Retinal pigment epithelial cell (primary cell): ENCODE data around the gene ERI3.

ENCODE experiments used
- DNase-seq: peaks from one replicate; pipeline ENCODE4 v3.0.0-alpha.2; 2010; ENCODE audit warnings: low read depth
- H3K4me3 ChIP-seq: 2 replicates; pipeline ENCODE4 v1.5.1; 2011; ENCODE audit warnings: mild to moderate bottlenecking, low read length, control low read depth, moderate library complexity
- TF ChIP-seq, protein P1 (sequence below): conservative IDR thresholded peaks from 2 replicates; pipeline ENCODE4 v1.5.1; 2011; ENCODE audit warnings: low read depth, low read length, control low read depth, inconsistent platforms

The ERI3 gene

DNA sequence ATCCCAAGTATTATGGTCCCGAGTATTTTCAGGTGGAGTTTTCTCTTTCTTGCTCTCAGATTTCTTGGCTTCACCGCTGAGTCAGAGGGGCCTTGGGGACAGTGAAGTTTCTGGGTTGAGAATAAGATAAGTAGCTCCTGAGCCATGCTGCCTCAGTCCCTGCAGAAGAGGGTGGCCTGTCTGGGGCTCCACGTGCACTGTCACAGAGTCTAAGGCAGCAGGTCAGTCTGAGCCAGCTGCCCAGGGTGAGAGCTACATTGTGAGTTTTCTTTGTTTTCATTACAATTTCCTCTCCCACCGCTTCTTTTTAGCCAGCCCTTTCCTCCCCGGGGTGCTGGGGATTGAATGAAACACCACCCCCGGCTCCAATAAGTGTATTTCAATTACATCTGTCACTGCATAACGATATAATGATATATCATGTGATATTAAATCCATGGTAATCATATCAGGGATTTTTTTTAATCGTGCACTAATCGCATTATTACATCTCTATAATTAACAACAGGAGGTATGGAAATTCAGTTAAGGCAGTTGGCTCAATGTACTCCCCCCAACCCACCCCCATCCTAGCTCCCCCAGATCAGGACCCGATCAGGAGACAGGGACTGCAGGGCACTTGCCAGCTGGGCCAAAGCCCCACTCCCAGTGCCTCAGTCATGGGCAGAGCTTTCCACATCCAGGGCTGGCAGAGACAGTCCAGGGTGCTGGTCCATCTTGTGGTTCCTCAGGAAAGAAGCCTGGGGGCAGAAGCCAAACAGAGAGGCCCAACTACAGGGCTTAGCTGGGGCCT is 98.1 kb downstream of the ERI3 start:
- no peak overlapping the region for H3K4me3 ChIP-seq
- no peak for DNase-seq
- TF ChIP-seq, protein P1, sequence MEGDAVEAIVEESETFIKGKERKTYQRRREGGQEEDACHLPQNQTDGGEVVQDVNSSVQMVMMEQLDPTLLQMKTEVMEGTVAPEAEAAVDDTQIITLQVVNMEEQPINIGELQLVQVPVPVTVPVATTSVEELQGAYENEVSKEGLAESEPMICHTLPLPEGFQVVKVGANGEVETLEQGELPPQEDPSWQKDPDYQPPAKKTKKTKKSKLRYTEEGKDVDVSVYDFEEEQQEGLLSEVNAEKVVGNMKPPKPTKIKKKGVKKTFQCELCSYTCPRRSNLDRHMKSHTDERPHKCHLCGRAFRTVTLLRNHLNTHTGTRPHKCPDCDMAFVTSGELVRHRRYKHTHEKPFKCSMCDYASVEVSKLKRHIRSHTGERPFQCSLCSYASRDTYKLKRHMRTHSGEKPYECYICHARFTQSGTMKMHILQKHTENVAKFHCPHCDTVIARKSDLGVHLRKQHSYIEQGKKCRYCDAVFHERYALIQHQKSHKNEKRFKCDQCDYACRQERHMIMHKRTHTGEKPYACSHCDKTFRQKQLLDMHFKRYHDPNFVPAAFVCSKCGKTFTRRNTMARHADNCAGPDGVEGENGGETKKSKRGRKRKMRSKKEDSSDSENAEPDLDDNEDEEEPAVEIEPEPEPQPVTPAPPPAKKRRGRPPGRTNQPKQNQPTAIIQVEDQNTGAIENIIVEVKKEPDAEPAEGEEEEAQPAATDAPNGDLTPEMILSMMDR: no peak

DNA sequence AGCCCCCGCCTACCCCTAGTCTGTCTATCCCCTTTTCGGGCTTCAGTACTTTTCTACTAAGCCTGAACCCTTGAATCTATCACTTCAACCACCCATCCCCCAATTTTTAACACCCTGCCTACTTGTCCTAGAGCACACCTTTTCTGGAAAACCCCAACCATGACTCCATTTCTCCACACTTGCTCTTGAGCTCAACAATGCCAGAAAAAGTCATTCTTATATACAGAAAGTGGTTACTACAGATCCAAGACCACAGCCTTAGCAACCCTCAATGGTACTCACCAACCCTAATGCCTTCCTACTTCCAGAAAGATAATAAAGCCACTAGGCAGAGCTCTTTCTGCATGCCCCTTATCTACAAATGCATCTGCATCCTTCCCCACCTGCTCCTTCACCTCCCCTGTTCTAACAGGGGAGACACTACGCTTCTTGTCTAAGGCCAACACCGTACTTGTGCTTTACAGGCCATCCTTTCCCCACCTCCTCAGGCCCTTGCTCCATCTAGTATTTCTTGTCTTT is 100.6 kb downstream of the ERI3 start:
- TF ChIP-seq, protein P1: no peak
- H3K4me3 ChIP-seq: no peak overlapping the region
- no peak for DNase-seq

DNA sequence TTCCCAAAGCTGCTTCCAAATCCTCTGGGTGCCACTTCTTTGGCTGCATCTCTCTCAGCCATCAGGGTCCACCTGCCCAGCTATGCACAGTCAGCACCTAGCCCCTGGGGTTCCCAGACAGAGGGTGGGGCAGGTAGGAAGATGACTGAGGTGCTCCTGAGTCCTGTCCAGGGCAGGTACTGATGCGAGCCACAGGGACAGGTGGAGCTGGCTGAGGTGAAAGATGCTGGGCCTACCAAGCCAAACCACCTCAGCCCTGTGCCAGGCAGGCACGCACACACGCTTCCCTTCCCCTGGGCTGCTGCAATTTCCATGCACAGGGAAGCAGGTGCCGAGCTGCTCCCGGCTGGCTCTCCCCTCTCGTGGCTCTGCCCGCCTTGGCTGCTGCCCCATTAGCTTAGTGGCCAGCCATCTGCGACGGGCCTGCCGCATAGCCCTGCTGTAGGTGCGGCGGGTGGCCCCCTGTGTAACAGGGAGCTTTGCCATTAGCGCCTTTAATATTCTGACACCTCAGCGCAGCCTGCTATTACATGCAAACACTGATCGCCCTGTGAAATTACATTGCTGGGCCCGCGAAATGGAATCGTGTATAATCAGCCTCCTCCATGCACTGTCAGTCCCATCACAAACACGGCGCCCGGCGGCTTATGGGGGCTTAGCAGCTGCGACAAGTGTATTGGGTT is 102.9 kb downstream of the ERI3 start:
- TF ChIP-seq, protein P1: no peak
- no peak for DNase-seq
- H3K4me3 ChIP-seq: no peak overlapping the region

DNA sequence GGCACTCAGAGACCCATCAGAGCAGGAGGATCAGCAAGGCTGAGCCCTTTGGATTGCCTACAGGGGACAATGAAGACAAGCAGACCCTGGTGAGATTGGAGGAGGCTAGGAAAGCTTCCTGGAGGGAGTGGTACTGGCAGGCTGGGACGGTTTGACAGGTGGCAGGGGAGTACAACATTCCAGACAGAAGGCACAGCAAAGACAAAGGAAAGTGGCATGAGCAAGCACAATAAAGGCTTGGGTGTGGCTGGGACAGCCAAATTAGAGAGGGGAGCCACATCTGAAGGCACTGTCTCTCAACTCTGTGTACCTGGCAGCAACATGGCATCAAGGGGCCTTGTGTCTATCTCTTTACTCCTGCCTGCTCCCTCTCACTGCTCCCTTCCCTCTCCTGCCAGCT is 103.6 kb downstream of the ERI3 start:
- DNase-seq: no peak
- H3K4me3 ChIP-seq: no peak overlapping the region
- TF ChIP-seq, protein P1: no peak

DNA sequence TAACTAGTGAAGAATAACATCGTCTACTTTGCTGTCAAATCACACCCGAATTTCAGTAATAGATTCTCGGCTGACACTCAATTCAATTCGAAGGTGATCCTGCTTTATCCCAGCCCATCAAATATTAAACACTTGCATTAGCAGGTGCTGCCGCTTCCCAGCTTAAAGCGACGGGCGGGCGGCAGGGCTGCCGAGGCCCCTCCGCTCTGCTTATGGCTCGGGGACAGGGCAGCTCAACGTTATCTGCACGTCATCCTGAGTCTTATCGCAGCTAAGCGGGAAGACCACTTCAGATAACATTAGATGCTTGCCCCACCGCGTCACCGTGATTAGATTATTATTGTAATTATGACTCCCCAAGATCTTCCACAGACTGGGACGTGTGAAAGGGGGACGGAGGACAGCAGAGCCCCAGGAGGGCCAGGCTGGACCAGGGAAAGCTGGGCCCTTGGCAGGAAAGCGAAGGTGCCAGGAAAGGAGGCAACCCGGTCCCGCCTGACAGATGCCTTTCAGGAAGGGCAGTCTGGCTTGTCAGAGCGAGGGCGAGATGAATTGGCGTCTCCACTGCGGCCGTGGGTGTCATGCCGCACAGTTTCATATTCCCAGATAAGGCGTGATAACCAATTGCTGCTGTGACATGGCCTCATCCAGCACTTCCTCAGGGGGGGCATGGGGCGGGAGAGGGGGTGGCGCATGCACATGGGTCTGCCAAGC is 104.8 kb downstream of the ERI3 start:
- TF ChIP-seq, protein P1: no peak
- DNase-seq: no peak
- no peak overlapping the region for H3K4me3 ChIP-seq

DNA sequence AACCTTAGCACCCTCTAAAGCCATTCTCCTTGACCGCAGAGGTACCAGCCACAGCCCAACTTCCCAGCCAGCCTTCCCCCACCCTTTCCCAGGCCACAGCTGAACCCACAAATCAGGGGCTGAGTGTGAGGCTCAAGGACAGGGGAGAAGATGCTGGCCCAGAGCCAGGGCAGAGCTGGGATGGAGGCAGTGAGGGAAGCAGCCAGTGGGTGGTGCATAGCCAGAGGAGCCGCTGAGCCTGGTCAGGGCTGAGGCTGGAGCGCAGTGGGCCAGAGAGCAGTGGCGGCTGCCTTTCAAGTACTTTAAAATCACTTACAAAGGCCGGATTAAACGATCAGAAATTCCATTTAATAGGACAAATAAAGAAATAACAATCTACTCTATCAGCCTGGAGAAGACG is 105.5 kb downstream of the ERI3 start:
- TF ChIP-seq, protein P1: peak; percentile 33
- H3K4me3 ChIP-seq: no peak overlapping the region
- no peak for DNase-seq
